BE2C (cell line): ENCODE measurements around the gene OSCAR.

ENCODE experiments used
- DNase-seq: peaks from one replicate; pipeline ENCODE4 v3.0.0-alpha.2; 2020
- H3K27me3 ChIP-seq: fragments of 250-450 bp; sonication (Bioruptor Pico); 2 replicates; pipeline ENCODE4 v1.5.1; 2020; ENCODE audit warnings: mild to moderate bottlenecking
- H3K36me3 ChIP-seq: fragments of 250-450 bp; sonication (Bioruptor Pico); 2 replicates; pipeline ENCODE4 v1.5.1; 2020; ENCODE audit warnings: mild to moderate bottlenecking
- H3K4me1 ChIP-seq: fragments of 250-450 bp; sonication (Bioruptor Pico); 2 replicates; pipeline ENCODE4 v1.5.1; 2020
- H3K4me3 ChIP-seq: 2 replicates; pipeline ENCODE4 v1.5.1; 2011; ENCODE audit warnings: low read depth, low read length
- H3K9me3 ChIP-seq: fragments of 250-450 bp; sonication (Bioruptor Pico); 2 replicates; pipeline ENCODE4 v1.5.1; 2020
- CTCF ChIP-seq: IDR thresholded peaks from 2 replicates; pipeline ENCODE4 v1.5.1; 2012; ENCODE audit warnings: mild to moderate bottlenecking, low read depth, low read length

Gene OSCAR

GRCh38 chr19:54127688-54128440 is 27.3 kb upstream of the OSCAR start:
- Histone ChIP-seq H3K4me3 (no peak overlapping the region), H3K36me3 (peaks cover 66% of the 10 kb centered on the region), H3K27me3 (no peaks in the 10 kb centered on the region), H3K9me3 (no peaks in the 10 kb centered on the region), H3K4me1 (no peaks in the 10 kb centered on the region)
- TF ChIP-seq CTCF: no peak
- no peak for DNase-seq

DNA sequence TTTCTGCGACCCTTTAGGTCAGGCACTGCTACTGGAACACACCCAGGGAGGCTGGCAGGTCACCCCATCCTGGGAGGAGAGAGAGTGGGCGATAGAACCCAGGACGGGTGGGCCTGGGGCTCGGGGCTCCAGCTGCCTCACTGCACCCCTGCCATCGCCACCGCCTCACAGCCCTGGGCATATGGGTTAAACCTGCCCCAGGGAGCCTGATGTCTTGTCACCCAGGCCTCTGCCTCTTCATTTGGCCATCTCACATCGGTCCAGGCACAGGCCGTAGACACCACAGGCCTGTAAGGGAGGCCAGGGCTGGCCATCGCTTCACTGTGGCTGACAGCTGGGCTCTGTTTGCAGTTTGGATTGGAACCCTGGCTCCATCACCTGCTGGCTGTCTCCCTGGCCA is 25.1 kb upstream of the OSCAR start:
- DNase-seq: no peak
- no peak overlapping the region for H3K4me3 ChIP-seq
- H3K27me3 ChIP-seq: no peaks in the 10 kb centered on the region
- TF ChIP-seq CTCF: no peak
- H3K4me1 ChIP-seq: no peaks in the 10 kb centered on the region
- peaks cover 67% of the 10 kb centered on the region for H3K36me3 ChIP-seq
- no peaks in the 10 kb centered on the region for H3K9me3 ChIP-seq

- no peaks in the 10 kb centered on the region for H3K27me3 ChIP-seq
- no peaks in the 10 kb centered on the region for H3K9me3 ChIP-seq
- no peak overlapping the region for H3K4me3 ChIP-seq
- peaks cover 77% of the 10 kb centered on the region for H3K36me3 ChIP-seq
- no peak for TF ChIP-seq CTCF
- DNase-seq: no peak
- no peaks in the 10 kb centered on the region for H3K4me1 ChIP-seq
Measured at GRCh38 chr19:54124393-54124792, 23.8 kb upstream of the OSCAR start.

- DNase-seq: no peak
- Histone ChIP-seq H3K9me3 (no peaks in the 10 kb centered on the region), H3K4me1 (no peaks in the 10 kb centered on the region), H3K4me3 (no peak overlapping the region), H3K27me3 (no peaks in the 10 kb centered on the region), H3K36me3 (peaks cover 72% of the 10 kb centered on the region)
- no peak for TF ChIP-seq CTCF
Measured at GRCh38 chr19:54123682-54124081, 23.1 kb upstream of the OSCAR start.

GRCh38 chr19:54121259-54121658 is 20.7 kb upstream of the OSCAR start:
- no peak for TF ChIP-seq CTCF
- no peaks in the 10 kb centered on the region for H3K27me3 ChIP-seq
- DNase-seq: no peak
- peaks cover 54% of the 10 kb centered on the region for H3K36me3 ChIP-seq
- no peaks in the 10 kb centered on the region for H3K9me3 ChIP-seq
- no peak overlapping the region for H3K4me3 ChIP-seq
- no peaks in the 10 kb centered on the region for H3K4me1 ChIP-seq

DNA sequence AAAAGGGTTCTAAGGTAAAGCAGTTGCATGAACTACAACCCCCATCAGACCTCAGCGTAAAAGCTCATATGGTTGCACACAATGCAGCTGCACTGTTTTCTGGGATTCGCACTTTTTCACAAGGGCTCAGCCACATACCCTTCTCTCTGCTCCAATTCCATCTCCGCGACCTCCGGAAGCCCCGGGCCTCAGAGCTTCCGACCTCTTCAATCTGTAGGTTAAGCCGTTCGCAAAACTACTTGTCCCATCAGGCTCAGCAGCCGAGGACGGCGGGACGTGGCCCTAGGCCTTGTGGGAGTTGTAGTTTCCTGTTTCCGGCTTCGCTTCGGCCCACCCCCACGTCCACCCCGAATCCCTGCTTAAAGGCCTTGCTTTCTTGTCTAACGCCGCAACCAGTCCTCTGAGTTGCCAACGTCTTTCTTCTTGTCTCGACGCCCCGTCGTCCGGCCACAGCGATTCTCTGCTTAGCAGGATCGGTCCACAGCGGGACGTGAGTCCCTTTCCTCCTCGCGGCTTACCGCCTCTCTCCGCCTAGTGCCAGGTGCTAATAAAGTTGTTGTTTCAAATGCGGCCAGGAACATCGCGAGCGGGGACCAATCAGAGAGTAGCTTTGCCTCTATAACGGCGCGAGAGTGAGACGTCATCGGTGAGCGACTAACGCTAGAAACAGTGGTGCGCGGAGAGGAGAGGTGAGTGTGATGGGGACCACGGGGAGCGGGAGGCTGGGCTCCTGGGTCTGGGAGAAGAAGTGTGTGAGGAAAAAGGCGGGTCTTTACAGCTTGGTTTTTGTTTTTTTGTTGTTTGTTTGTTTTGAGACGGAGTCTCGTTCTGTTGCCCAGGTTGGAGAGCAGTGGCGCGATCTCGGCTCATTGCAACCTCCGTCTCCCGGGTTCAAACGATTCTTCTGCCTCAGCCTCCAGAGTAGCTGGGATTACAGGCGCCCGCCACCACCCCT is 14.8 kb upstream of the OSCAR start, which contains the start of the genes PRPF31 and TFPT:
Gene PRPF31, plus strand, starts transcription at position 646 of the 955 bp plus-strand sequence. CDS start 2,525 bp downstream, outside the sequence.
Gene TFPT, minus strand, starts transcription at position 549 of the 955 bp plus-strand sequence. Its CDS starts 388 bp downstream, at position 161.
- H3K36me3 ChIP-seq: peaks cover 20% of the 10 kb centered on the region
- no peak for TF ChIP-seq CTCF
- H3K4me3 ChIP-seq: peak within 1 kb of the TSS; percentile 89
- H3K27me3 ChIP-seq: no peaks in the 10 kb centered on the region
- no peaks in the 10 kb centered on the region for H3K4me1 ChIP-seq
- peak; percentile 94 for DNase-seq
- H3K9me3 ChIP-seq: no peaks in the 10 kb centered on the region
